Endometrial microvascular endothelial cells (primary cell): Measurements from ENCODE around the gene MCOLN1. TPM values are rescaled to one million over a fixed set of nuclear protein-coding genes. Genes with fewer than 3 reads are reported as not detected.
"Not testable (repeated sequence)": the region's sequence is repeated elsewhere in the genome, so short reads cannot be mapped to it uniquely, and the experiment has no call there.

Source experiments
- in situ Hi-C: cut with HindIII; loops from 2 replicates; pipeline ENCODE4 v1.10.0; 2017; ENCODE audit warnings: low sequenced_read_pairs, low pct_unique_long_range_greater_than_20kb; ENCODE audit errors: inconsistent ontology term
- total RNA-seq: library from RNA; depleted of rRNA; stranded (reverse); fragments of >200 nt; gene quantifications from one replicate; pipeline ENCODE4 v1.2.3, GENCODE V29; 2015; ENCODE audit errors: inconsistent ontology term

The MCOLN1 gene
- total RNA-seq, 1 donor from 2014 or later = 4.6 TPM

GRCh38 chr19:7538990-7539389 is 16.6 kb downstream of the MCOLN1 start:
- in situ Hi-C loops = not testable (repeated sequence)

GRCh38 chr19:7539827-7540425 is 17.5 kb downstream of the MCOLN1 start:
- in situ Hi-C loops = no loop called here

- in situ Hi-C loops = no loop called here
Measured at GRCh38 chr19:7540761-7541474, 18.5 kb downstream of the MCOLN1 start.

- in situ Hi-C loops = no loop called here
Measured at GRCh38 chr19:7541475-7541824, 19.0 kb downstream of the MCOLN1 start.

- in situ Hi-C loops = no loop called here
Measured at GRCh38 chr19:7541828-7542443, 19.5 kb downstream of the MCOLN1 start.

GRCh38 chr19:7542556-7543348 is 20.3 kb downstream of the MCOLN1 start:
- in situ Hi-C loops = no loop called here

- in situ Hi-C loops = no loop called here
Measured at GRCh38 chr19:7544626-7545025, 22.2 kb downstream of the MCOLN1 start.

- in situ Hi-C loops = no loop called here
Measured at GRCh38 chr19:7545300-7545699, 22.9 kb downstream of the MCOLN1 start.

- in situ Hi-C loops = no loop called here
Measured at GRCh38 chr19:7545904-7546303, 23.5 kb downstream of the MCOLN1 start.

GRCh38 chr19:7547159-7547558 is 24.7 kb downstream of the MCOLN1 start:
- in situ Hi-C loops = no loop called here

GRCh38 chr19:7549429-7550148 is 27.2 kb downstream of the MCOLN1 start:
- in situ Hi-C loops = no loop called here

GRCh38 chr19:7550169-7550770 is 27.8 kb downstream of the MCOLN1 start:
- in situ Hi-C loops = no loop called here

GRCh38 chr19:7550987-7551761 is 28.8 kb downstream of the MCOLN1 start:
- in situ Hi-C loops = no loop called here

- in situ Hi-C loops = no loop called here
Measured at GRCh38 chr19:7552781-7553180, 30.4 kb downstream of the MCOLN1 start.

- in situ Hi-C loops = no loop called here
Measured at GRCh38 chr19:7554565-7554964, 32.1 kb downstream of the MCOLN1 start.

GRCh38 chr19:7554990-7555864 is 32.8 kb downstream of the MCOLN1 start:
- in situ Hi-C loops = no loop called here

- in situ Hi-C loops = no loop called here
Measured at GRCh38 chr19:7556696-7557315, 34.4 kb downstream of the MCOLN1 start.
